ENCODE results near the gene QRICH1.

Gene QRICH1

GRCh38 chr3:49131576-49131975 is 37.7 kb upstream of the QRICH1 start:
- H3K4me1 ChIP-seq = peaks cover 0 to 10% (median 2%) of the 10 kb centered on the region in 10 experiments; a peak in 5 of 20 replicates
- no peak for TF ChIP-seq Cebpa-rat (IDR thresholded peaks at IDR 0.05)
- H3K27ac ChIP-seq = no peak overlapping the region
- no peaks in the 10 kb centered on the region for H3K36me3 ChIP-seq
- H3K4me3 ChIP-seq = no peak overlapping the region
- no peak overlapping the region for H3K9ac ChIP-seq
- no peaks in the 10 kb centered on the region for H4K20me1 ChIP-seq
- H3K27me3 ChIP-seq = no peaks in the 10 kb centered on the region
- no peak overlapping the region for H3K4me2 ChIP-seq
- no peaks in the 10 kb centered on the region for H3K9me3 ChIP-seq (replicated peaks in 1 of 11)

- H3K9ac ChIP-seq = no peak overlapping the region
- no peaks in the 10 kb centered on the region for H3K9me3 ChIP-seq (replicated peaks in 1 of 11)
- H3K4me1 ChIP-seq = peaks cover 0 to 10% (median 2%) of the 10 kb centered on the region in 10 experiments; a peak in 5 of 20 replicates
- no peaks in the 10 kb centered on the region for H4K20me1 ChIP-seq
- H3K4me2 ChIP-seq = no peak overlapping the region
- no peaks in the 10 kb centered on the region for H3K36me3 ChIP-seq
- no peak for TF ChIP-seq Cebpa-rat (IDR thresholded peaks at IDR 0.05)
- no peaks in the 10 kb centered on the region for H3K27me3 ChIP-seq
- H3K27ac ChIP-seq = no peak overlapping the region
- H3K4me3 ChIP-seq = no peak overlapping the region
Measured at GRCh38 chr3:49131040-49131439, 37.2 kb upstream of the QRICH1 start.

GRCh38 chr3:49124991-49125670 is 31.3 kb upstream of the QRICH1 start:
- no peak overlapping the region for H3K9ac ChIP-seq
- TF ChIP-seq Cebpa-rat (IDR thresholded peaks at IDR 0.05) = no peak
- H4K20me1 ChIP-seq = no peaks in the 10 kb centered on the region
- H3K4me2 ChIP-seq = no peak overlapping the region
- H3K27me3 ChIP-seq = no peaks in the 10 kb centered on the region
- H3K4me1 ChIP-seq = peaks cover 0 to 16% (median 6%) of the 10 kb centered on the region in 10 experiments; a peak in 14 of 20 replicates
- no peak overlapping the region for H3K27ac ChIP-seq
- no peaks in the 10 kb centered on the region for H3K9me3 ChIP-seq (replicated peaks in 1 of 11)
- no peaks in the 10 kb centered on the region for H3K36me3 ChIP-seq
- no peak overlapping the region for H3K4me3 ChIP-seq

GRCh38 chr3:49124203-49124602 is 30.3 kb upstream of the QRICH1 start:
- Histone ChIP-seq H3K4me3 (no peak overlapping the region), H4K20me1 (no peaks in the 10 kb centered on the region; a peak in 1 of 22 replicates), H3K4me1 (peaks cover 7 to 23% (median 15%) of the 10 kb centered on the region in 10 experiments), H3K36me3 (peaks cover 0 to 4% (median 0%) of the 10 kb centered on the region in 11 experiments; a peak in 4 of 22 replicates), H3K4me2 (no peak overlapping the region), H3K9ac (no peak overlapping the region), H3K27ac (no peak overlapping the region), H3K27me3 (no peaks in the 10 kb centered on the region), H3K9me3 (replicated peaks in 1 of 11) (no peaks in the 10 kb centered on the region)
- TF ChIP-seq Cebpa-rat (IDR thresholded peaks at IDR 0.05) = no peak

GRCh38 chr3:49123687-49124086 is 29.8 kb upstream of the QRICH1 start:
- no peak overlapping the region for H3K4me2 ChIP-seq

GRCh38 chr3:49122886-49123545 is 29.1 kb upstream of the QRICH1 start:
- TF ChIP-seq Cebpa-rat (IDR thresholded peaks at IDR 0.05) = no peak
- Histone ChIP-seq H3K9me3 (replicated peaks in 1 of 11) (no peaks in the 10 kb centered on the region), H3K9ac (no peak overlapping the region), H3K4me1 (peaks cover 16 to 24% (median 21%) of the 10 kb centered on the region in 10 experiments), H3K4me2 (no peak overlapping the region), H3K27me3 (no peaks in the 10 kb centered on the region), H3K4me3 (no peak overlapping the region), H3K36me3 (peaks cover 10 to 15% (median 11%) of the 10 kb centered on the region in 11 experiments), H3K27ac (no peak overlapping the region), H4K20me1 (peaks cover 0 to 6% (median 0%) of the 10 kb centered on the region in 11 experiments; a peak in 1 of 22 replicates)

More at GRCh38 chr3:49123687-49124086, 29.8 kb upstream of the QRICH1 start:
- no peak overlapping the region for H3K9ac ChIP-seq
- no peaks in the 10 kb centered on the region for H3K9me3 ChIP-seq (replicated peaks in 1 of 11)
- no peak for TF ChIP-seq Cebpa-rat (IDR thresholded peaks at IDR 0.05)
- H4K20me1 ChIP-seq = peaks cover 0 to 5% (median 0%) of the 10 kb centered on the region in 11 experiments; a peak in 1 of 22 replicates
- H3K27me3 ChIP-seq = no peaks in the 10 kb centered on the region
- peaks cover 3 to 9% (median 5%) of the 10 kb centered on the region in 11 experiments; a peak in 20 of 22 replicates for H3K36me3 ChIP-seq
- H3K27ac ChIP-seq = no peak overlapping the region
- H3K4me3 ChIP-seq = no peak overlapping the region
- H3K4me1 ChIP-seq = peaks cover 12 to 23% (median 20%) of the 10 kb centered on the region in 10 experiments

- no peak overlapping the region; a peak in 1 of 22 replicates for H3K27ac ChIP-seq
- H3K9ac ChIP-seq = no peak overlapping the region
- H3K27me3 ChIP-seq = no peaks in the 10 kb centered on the region
- H4K20me1 ChIP-seq = peaks cover 0 to 6% (median 0%) of the 10 kb centered on the region in 11 experiments; a peak in 2 of 22 replicates
- no peak overlapping the region for H3K4me2 ChIP-seq
- no peaks in the 10 kb centered on the region for H3K9me3 ChIP-seq (replicated peaks in 1 of 11)
- TF ChIP-seq Cebpa-rat (IDR thresholded peaks at IDR 0.05) = no peak
- H3K36me3 ChIP-seq = peaks cover 15 to 21% (median 17%) of the 10 kb centered on the region in 11 experiments
- no peak overlapping the region for H3K4me3 ChIP-seq
- peaks cover 16 to 24% (median 21%) of the 10 kb centered on the region in 10 experiments for H3K4me1 ChIP-seq
Measured at GRCh38 chr3:49122451-49122850, 28.6 kb upstream of the QRICH1 start.

GRCh38 chr3:49122022-49122421 is 28.2 kb upstream of the QRICH1 start:
- H3K4me2 ChIP-seq = no peak overlapping the region; a peak in 1 of 22 replicates
- peaks cover 16 to 24% (median 21%) of the 10 kb centered on the region in 10 experiments for H3K4me1 ChIP-seq
- peak overlapping the region in 2 of 11 experiments; percentile 96 to 98; a peak in 3 of 22 replicates for H3K9ac ChIP-seq
- H3K9me3 ChIP-seq (replicated peaks in 1 of 11) = no peaks in the 10 kb centered on the region
- peaks cover 19 to 25% (median 21%) of the 10 kb centered on the region in 11 experiments for H3K36me3 ChIP-seq
- no peaks in the 10 kb centered on the region for H3K27me3 ChIP-seq
- TF ChIP-seq Cebpa-rat (IDR thresholded peaks at IDR 0.05) = no peak
- peaks cover 0 to 8% (median 0%) of the 10 kb centered on the region in 11 experiments; a peak in 5 of 22 replicates for H4K20me1 ChIP-seq
- peak overlapping the region in 2 of 11 experiments; percentile 90 to 97; a peak in 2 of 22 replicates for H3K27ac ChIP-seq
- no peak overlapping the region for H3K4me3 ChIP-seq

- peak overlapping the region; percentile 95 to 99 (median 98) for H3K4me2 ChIP-seq
- H3K4me3 ChIP-seq = peak overlapping the region; percentile 86 to 99 (median 90)
- peak overlapping the region; percentile 90 to 97 (median 97); a peak in 21 of 22 replicates for H3K27ac ChIP-seq
- peaks cover 16 to 24% (median 21%) of the 10 kb centered on the region in 10 experiments for H3K4me1 ChIP-seq
- H3K27me3 ChIP-seq = no peaks in the 10 kb centered on the region
- H3K9ac ChIP-seq = peak overlapping the region; percentile 91 to 98 (median 96); a peak in 21 of 22 replicates
- peaks cover 27 to 33% (median 29%) of the 10 kb centered on the region in 11 experiments for H3K36me3 ChIP-seq
- H4K20me1 ChIP-seq = peaks cover 0 to 16% (median 0%) of the 10 kb centered on the region in 11 experiments; a peak in 7 of 22 replicates
- H3K9me3 ChIP-seq (replicated peaks in 1 of 11) = no peaks in the 10 kb centered on the region
- TF ChIP-seq Cebpa-rat (IDR thresholded peaks at IDR 0.05) = no peak
Measured at GRCh38 chr3:49121132-49121736, 27.4 kb upstream of the QRICH1 start.
